HCT116 (cell line): Measurements from ENCODE around the gene ETFA. TPM values are rescaled to one million over a fixed set of nuclear protein-coding genes. Genes with fewer than 3 reads are reported as not detected.
A peak's percentile ranks its signal among the peaks of the same experiment; 100 is the strongest.

ENCODE experiments used
- ATAC-seq: fragments of 200-7000 bp; cut with Tn5 transposase; 2 replicates; pipeline ENCODE4 v1.9.1; 2020; ENCODE audit warnings: mild to moderate bottlenecking, moderate library complexity
- BruUV-seq: library from RNA; stranded (reverse); fragments of 400-500 nt; replicated peaks from 2 replicates; lab custom pipeline; 2021; lab: Mats Ljungman, UMichigan
- CTCF ChIA-PET: fragments of 300-600 bp; sonication (Branson Sonifier 250); formaldehyde crosslinking; loops from one replicate; lab custom pipeline; 2021; ENCODE audit warnings: antibody characterized with exemption; lab: Charles Lee
- POLR2A ChIA-PET: fragments of 300-600, 350-600 bp; sonication (Branson Sonifier 250); formaldehyde crosslinking; loops from one replicate; lab custom pipeline; 2021; ENCODE audit warnings: antibody characterized with exemption; lab: Charles Lee
- RAD21 ChIA-PET, 2 experiments: fragments of 300-600 bp; sonication (Branson Sonifier 250); formaldehyde crosslinking; loops; one replicate each; lab custom pipeline; 2023; ENCODE audit warnings: low total read pairs in 2 of 2; ENCODE audit not compliant: uncharacterized antibody in 2 of 2, unreplicated experiment in 2 of 2, low non-redundant PET in 1 of 2; lab: Charles Lee
- DNase-seq: peaks from one replicate; pipeline ENCODE4 v3.0.0-alpha.2; 2010; ENCODE audit warnings: low read depth, low spot score
- H2AFZ ChIP-seq: fragments of 200-600 bp; shearing (Covaris generic), sonication (generic); 2 replicates; pipeline ENCODE4 v1.6.1; 2017; ENCODE audit warnings: low read depth, mixed run types, mixed read lengths, antibody characterized with exemption, low read length; ENCODE audit not compliant: poor library complexity, severe bottlenecking
- H3K27ac ChIP-seq: 2 replicates; pipeline ENCODE4 v1.5.1; 2012; ENCODE audit warnings: low read depth, low read length
- H3K27me3 ChIP-seq: fragments of 200-600 bp; sonication (generic); 2 replicates; pipeline ENCODE4 v1.6.1; 2016; ENCODE audit warnings: mixed run types, low read length, mixed read lengths; ENCODE audit not compliant: insufficient read depth
- H3K36me3 ChIP-seq, 2 experiments: fragments of 200-500 bp in 1 of 2; fragments of 200-600 bp in 1 of 2; sonication (Bioruptor generic) in 1 of 2; sonication (generic) in 1 of 2; 2 replicates each; pipeline versions ENCODE4 v1.5.1 to v1.6.1; 2014 to 2016; ENCODE audit warnings: low read length in 2 of 2, inconsistent platforms in 1 of 2, mixed read lengths in 1 of 2, mixed run types in 1 of 2; ENCODE audit not compliant: insufficient read depth in 2 of 2, control insufficient read depth in 1 of 2
- H3K4me1 ChIP-seq, 2 experiments: fragments of 200-600 bp in 1 of 2; sonication (generic) in 1 of 2; 2 replicates each; pipeline versions ENCODE4 v1.5.1 to v1.6.1; 2012 to 2017; ENCODE audit warnings: low read length in 2 of 2, inconsistent platforms in 1 of 2, mild to moderate bottlenecking in 1 of 2, mixed read lengths in 1 of 2, mixed run types in 1 of 2, moderate library complexity in 1 of 2; ENCODE audit not compliant: insufficient read depth in 2 of 2, control insufficient read depth in 1 of 2
- H3K4me2 ChIP-seq: fragments of 200-600 bp; sonication (generic); 2 replicates; pipeline ENCODE4 v1.6.1; 2017; ENCODE audit warnings: mixed run types, low read length, mixed read lengths
- H3K4me3 ChIP-seq, 2 experiments: fragments of 200-600 bp in 1 of 2; sonication (generic) in 1 of 2; replicated peaks in 1 of 2; 2 replicates each; pipeline ENCODE4 v1.5.1; 2011 to 2016; ENCODE audit warnings: low read length in 2 of 2, control low read depth in 1 of 2, low read depth in 1 of 2, mild to moderate bottlenecking in 1 of 2, mixed read lengths in 1 of 2, mixed run types in 1 of 2
- H3K79me2 ChIP-seq: fragments of 200-600 bp; sonication (generic); 2 replicates; pipeline ENCODE4 v1.6.1; 2017; ENCODE audit warnings: mild to moderate bottlenecking, mixed run types, low read length, moderate library complexity, mixed read lengths; ENCODE audit not compliant: insufficient read depth
- H3K9ac ChIP-seq: fragments of 200-600 bp; sonication (generic); 2 replicates; pipeline ENCODE4 v1.6.1; 2016; ENCODE audit warnings: low read length, mixed read lengths
- H3K9me2 ChIP-seq: fragments of 200-600 bp; sonication (generic), shearing (Covaris generic); 2 replicates; pipeline ENCODE4 v1.6.1; 2017; ENCODE audit warnings: mixed run types, mild to moderate bottlenecking, moderate library complexity; ENCODE audit not compliant: insufficient read depth
- H3K9me3 ChIP-seq, 2 experiments: fragments of 200-500 bp in 1 of 2; fragments of 200-600 bp in 1 of 2; sonication (Bioruptor generic) in 1 of 2; sonication (generic) in 1 of 2; 2 replicates each; pipeline ENCODE4 v1.6.1; 2014 to 2017; ENCODE audit warnings: low read length in 2 of 2, mixed read lengths in 2 of 2, inconsistent platforms in 1 of 2, low read depth in 1 of 2, mild to moderate bottlenecking in 1 of 2, mixed run types in 1 of 2, moderate library complexity in 1 of 2; ENCODE audit not compliant: control insufficient read depth in 1 of 2, insufficient read depth in 1 of 2
- H4K20me1 ChIP-seq: fragments of 200-600 bp; sonication (generic), shearing (Covaris generic); 2 replicates; pipeline ENCODE4 v1.6.1; 2017; ENCODE audit warnings: mixed run types, mild to moderate bottlenecking, moderate library complexity; ENCODE audit not compliant: insufficient read depth
- CTCF ChIP-seq, 3 experiments: fragments of 200-600 bp in 1 of 3; sonication (generic) in 1 of 3; IDR thresholded peaks in 2 of 3; conservative IDR thresholded peaks in 1 of 3; 2 replicates each; pipeline ENCODE4 v1.5.1; 2012 to 2017; ENCODE audit warnings: low read depth in 2 of 3, low read length in 2 of 3, antibody characterized with exemption in 1 of 3, borderline replicate concordance in 1 of 3, control low read depth in 1 of 3, mild to moderate bottlenecking in 1 of 3, mixed read lengths in 1 of 3, mixed run types in 1 of 3, moderate library complexity in 1 of 3; ENCODE audit not compliant: insufficient read depth in 1 of 3
- EZH2 ChIP-seq: fragments of 200-600 bp; sonication (generic); IDR thresholded peaks from 2 replicates; pipeline ENCODE4 v1.6.1; 2017; ENCODE audit warnings: antibody characterized with exemption, mixed run types
- EZH2phosphoT487 ChIP-seq: fragments of 200-600 bp; IDR thresholded peaks from 2 replicates; pipeline ENCODE4 v1.6.1; 2018; ENCODE audit warnings: antibody characterized with exemption, borderline replicate concordance
- MAX ChIP-seq: IDR thresholded peaks from 2 replicates; pipeline ENCODE4 v1.6.1; 2012
- RAD21 ChIP-seq: IDR thresholded peaks from 2 replicates; pipeline ENCODE4 v1.6.1; 2012; ENCODE audit warnings: low read depth, mild to moderate bottlenecking
- intact Hi-C: fragments of 100-400 bp; cut with micrococcal nuclease; formaldehyde crosslinking; loops from 2 replicates; pipeline ENCODE4 v1.10.0; 2022
- total RNA-seq: library from RNA; stranded (reverse); gene quantifications from one replicate; pipeline ENCODE4 v1.2.1, GENCODE V29; 2021; ENCODE audit not compliant: unreplicated experiment

Gene ETFA
- total RNA-seq, 1 experiment from 2014 or later: 144 TPM

GRCh38 chr15:76235186-76235826 lies 76.0 kb downstream of the ETFA start:
- Histone ChIP-seq H3K4me3 (no peak overlapping the region), H3K27me3 (no peaks in the 10 kb centered on the region), H3K9me2 (no peaks in the 10 kb centered on the region), H3K4me1 (no peaks in the 10 kb centered on the region), H3K9ac (no peak overlapping the region), H3K4me2 (no peak overlapping the region), H3K36me3 (peaks cover 0 to 6% of the 10 kb centered on the region in 2 experiments; a peak in 1 of 4 replicates), H3K9me3 (no peaks in the 10 kb centered on the region), H4K20me1 (no peaks in the 10 kb centered on the region; the same call in 1 of the 2 replicates), H2AFZ (no peak overlapping the region), H3K27ac (no peak overlapping the region), H3K79me2 (no peaks in the 10 kb centered on the region)
- peak; percentile 96 for ATAC-seq
- DNase-seq: peak; percentile 19
- BruUV-seq: no TSS peak
- ChIA-PET CTCF (interaction anchor here (0.7 to 1.3 kb wide), 4 partner anchors 9 to 101 kb away, joined by 3 to 7 read pairs (median 4); partner anchors contain the start of gene ISL2), RAD21 (interaction anchor here (0.8 to 1.2 kb wide), 2 partner anchors 50 to 95 kb away, joined by 3 read pairs; no protein-coding TSS in a partner anchor), POLR2A (no interaction called here)
- intact Hi-C loops: loop anchor here (1.0 to 5.0 kb wide), 2 partner anchors 607 to 631 kb away; no protein-coding TSS in a partner anchor
- TF ChIP-seq CTCF (IDR thresholded peaks at IDR 0.05 in 2 of 3, conservative IDR thresholded peaks at IDR 0.05 in 1 of 3; ENCODE audit: borderline replicate concordance in 1 of 3, insufficient read depth in 1 of 3, low read depth in 2 of 3, low read length in 2 of 3): peak; percentile 40 to 60 (median 57); a peak in 4 of 6 replicates
- no peak for TF ChIP-seq EZH2
- no peak for TF ChIP-seq MAX
- TF ChIP-seq EZH2phosphoT487: no peak
- TF ChIP-seq RAD21: peak; percentile 65
